Purkinje cell (primary cell): Measurements from ENCODE around the gene B4GAT1. TPM values are rescaled to one million over a fixed set of nuclear protein-coding genes. Genes with fewer than 3 reads are reported as not detected.

ENCODE experiments used
- polyA plus RNA-seq: library from polyadenylated mRNA; unstranded; fragments of >200 nt; fragmentation: Nextera tagmentation; gene quantifications from 2 replicates; pipeline ENCODE4 v1.2.1, GENCODE V29; 2014

B4GAT1 gene
- polyA plus RNA-seq = 175 and 218 TPM in 2 replicates

GRCh38 chr11:66347425-66348276 lies at the start of gene B4GAT1:
B4GAT1 (minus strand) TSS chr11:66347629; CDS start chr11:66347545, 84 bp downstream.

GRCh38 chr11:66371627-66372415 lies 24.4 kb upstream of the B4GAT1 start, which contains the start of gene SLC29A2:
SLC29A2 (minus strand) TSS chr11:66371760; CDS start chr11:66371591, 169 bp downstream.

GRCh38 chr11:66344550-66345315 lies 2.7 kb downstream of the B4GAT1 start, which contains the start of gene BRMS1:
BRMS1 (minus strand) TSS chr11:66345104; CDS start chr11:66342234, 2,870 bp downstream.

GRCh38 chr11:66336234-66337102 lies 11.0 kb downstream of the B4GAT1 start, which contains the start of gene RIN1:
RIN1 (minus strand) TSS chr11:66336434; CDS start chr11:66336402, 32 bp downstream.

GRCh38 chr11:66316849-66317251 lies 30.6 kb downstream of the B4GAT1 start, which contains the start of gene CD248:
CD248 (minus strand) TSS chr11:66317044; CDS start chr11:66317027, 17 bp downstream.

Other genes starting within 250 kb of the B4GAT1 start
- 2.0 and 2.2 TPM in 2 replicates for gene KLC2, start 89.9 kb downstream of the B4GAT1 start, polyA plus RNA-seq
- 12.7 and 16.6 TPM in 2 replicates for gene RAB1B, start 79.0 kb downstream of the B4GAT1 start, polyA plus RNA-seq
- gene CNIH2, start 69.5 kb downstream of the B4GAT1 start, polyA plus RNA-seq = 5.1 and 9.1 TPM in 2 replicates
- 11.5 and 12.7 TPM in 2 replicates for gene YIF1A, start 58.5 kb downstream of the B4GAT1 start, polyA plus RNA-seq
- 6.2 and 8.1 TPM in 2 replicates for gene TMEM151A, start 55.7 kb downstream of the B4GAT1 start, polyA plus RNA-seq
- not detected in 2 replicates for gene CD248, start 30.6 kb downstream of the B4GAT1 start, polyA plus RNA-seq
- 0.73 TPM in 1 of 2 replicates, not detected in the other for gene RIN1, start 11.2 kb downstream of the B4GAT1 start, polyA plus RNA-seq
- gene BRMS1, start 2.5 kb downstream of the B4GAT1 start, polyA plus RNA-seq = 2.6 and 6.8 TPM in 2 replicates
- 0.52 and 0.69 TPM in 2 replicates for gene SLC29A2, start 24.1 kb upstream of the B4GAT1 start, polyA plus RNA-seq
- 0.16 TPM in 1 of 2 replicates, not detected in the other for gene NPAS4, start 73.4 kb upstream of the B4GAT1 start, polyA plus RNA-seq
- gene MRPL11, start 91.2 kb upstream of the B4GAT1 start, polyA plus RNA-seq = 17.4 and 20.0 TPM in 2 replicates
- gene PELI3, start 119.3 kb upstream of the B4GAT1 start, polyA plus RNA-seq = 1.9 and 3.8 TPM in 2 replicates
- 7.0 and 9.5 TPM in 2 replicates for gene DPP3, start 132.8 kb upstream of the B4GAT1 start, polyA plus RNA-seq
- gene BBS1, start 163.0 kb upstream of the B4GAT1 start, polyA plus RNA-seq = 8.4 and 11.0 TPM in 2 replicates
- gene ZDHHC24, start 198.4 kb upstream of the B4GAT1 start, polyA plus RNA-seq = 3.7 and 4.8 TPM in 2 replicates
- gene ACTN3, start 199.3 kb upstream of the B4GAT1 start, polyA plus RNA-seq = not detected in 2 replicates
- gene CTSF, start 221.0 kb upstream of the B4GAT1 start, polyA plus RNA-seq = 17.0 and 22.1 TPM in 2 replicates
- not detected in 2 replicates for gene CCDC87, start 245.4 kb upstream of the B4GAT1 start, polyA plus RNA-seq
- gene CCS, start 245.6 kb upstream of the B4GAT1 start, polyA plus RNA-seq = 11.9 and 12.9 TPM in 2 replicates